Measurements from ENCODE around the gene CHST11.

The CHST11 gene

GRCh38 chr12:104747330-104747729 is 290.6 kb downstream of the CHST11 start:
- DNase-seq: no peak

GRCh38 chr12:104747955-104748354 is 291.2 kb downstream of the CHST11 start:
- no peak for DNase-seq

- no peak for DNase-seq
These were observed 291.6 kb downstream of the CHST11 start for GRCh38 chr12:104748356-104748755.

- no peak for DNase-seq
These were observed 292.0 kb downstream of the CHST11 start for GRCh38 chr12:104748790-104749189.

GRCh38 chr12:104749545-104749944 is 292.8 kb downstream of the CHST11 start:
- DNase-seq: no peak

- no peak for DNase-seq
These were observed 293.3 kb downstream of the CHST11 start for GRCh38 chr12:104750061-104750460.

- DNase-seq: no peak
These were observed 294.4 kb downstream of the CHST11 start for GRCh38 chr12:104751120-104751519.

- DNase-seq: no peak
These were observed 294.8 kb downstream of the CHST11 start for GRCh38 chr12:104751594-104751993.

GRCh38 chr12:104752016-104752415 is 295.3 kb downstream of the CHST11 start:
- no peak for DNase-seq

GRCh38 chr12:104752881-104753280 is 296.1 kb downstream of the CHST11 start:
- no peak for DNase-seq

- DNase-seq: no peak
These were observed 300.2 kb downstream of the CHST11 start for GRCh38 chr12:104756901-104757300.

GRCh38 chr12:104758771-104759170 is 302.0 kb downstream of the CHST11 start:
- DNase-seq: no peak

- no peak for DNase-seq
These were observed 304.3 kb downstream of the CHST11 start for GRCh38 chr12:104761091-104761490.

GRCh38 chr12:104761611-104762010 is 304.9 kb downstream of the CHST11 start:
- DNase-seq: no peak

GRCh38 chr12:104763168-104763805 is 306.5 kb downstream of the CHST11 start:
- no peak for DNase-seq

- no peak for DNase-seq
These were observed 307.7 kb downstream of the CHST11 start for GRCh38 chr12:104764225-104765091.

GRCh38 chr12:104767261-104767660 is 310.5 kb downstream of the CHST11 start:
- DNase-seq: no peak

- no peak for DNase-seq
These were observed 311.3 kb downstream of the CHST11 start for GRCh38 chr12:104768033-104768432.

GRCh38 chr12:104769144-104769561 is 312.4 kb downstream of the CHST11 start:
- no peak for DNase-seq

- DNase-seq: no peak
These were observed 315.6 kb downstream of the CHST11 start for GRCh38 chr12:104772336-104772735.

- no peak for DNase-seq
These were observed 319.0 kb downstream of the CHST11 start for GRCh38 chr12:104775731-104776231.

- no peak for DNase-seq
These were observed 322.4 kb downstream of the CHST11 start for GRCh38 chr12:104779134-104779533.

- DNase-seq: no peak
These were observed 325.5 kb downstream of the CHST11 start for GRCh38 chr12:104782296-104782695.

GRCh38 chr12:104784592-104784991 is 327.8 kb downstream of the CHST11 start:
- no peak for DNase-seq
